Common myeloid progenitor, CD34-positive (primary cell): ENCODE data around the gene DGUOK.

Experiments
- CTCF ChIA-PET: fragments of 350-600 bp; sonication (Branson Sonifier 250); formaldehyde crosslinking; loops from one replicate; lab custom pipeline; 2021; ENCODE audit warnings: antibody characterized with exemption; lab: Charles Lee
- POLR2A ChIA-PET: fragments of 350-600 bp; sonication (Branson Sonifier 250); formaldehyde crosslinking; loops from one replicate; lab custom pipeline; 2021; ENCODE audit warnings: antibody characterized with exemption; lab: Charles Lee
- DNase-seq, 3 donors: peaks; one replicate each; pipeline versions ENCODE4 v3.0.0 to v3.0.0-alpha.2; 2013
- H3K27ac ChIP-seq, 2 experiments: 1 replicate in 1 of 2; 2 replicates in 1 of 2; pipeline ENCODE4 v1.7.0; 2013; ENCODE audit warnings: inconsistent platforms in 2 of 2, low read length in 2 of 2, mild to moderate bottlenecking in 2 of 2, low read depth in 1 of 2, moderate library complexity in 1 of 2; ENCODE audit not compliant: severe bottlenecking in 2 of 2, insufficient read depth in 1 of 2, poor library complexity in 1 of 2
- H3K27me3 ChIP-seq, 5 experiments: replicated peaks in 2 of 5; 1 replicate in 3 of 5; 2 replicates in 2 of 5; pipeline versions ENCODE4 v1.6.1 to v1.7.0; 2013; ENCODE audit warnings: low read length in 4 of 5, mild to moderate bottlenecking in 2 of 5, moderate library complexity in 2 of 5, inconsistent platforms in 1 of 5; ENCODE audit not compliant: insufficient read depth in 5 of 5, control insufficient read depth in 4 of 5
- H3K36me3 ChIP-seq, 4 experiments: 1 replicate in 2 of 4; 2 replicates in 2 of 4; pipeline versions ENCODE4 v1.6.1 to v1.7.0; 2013; ENCODE audit warnings: low read length in 3 of 4, control low read depth in 1 of 4, mild to moderate bottlenecking in 1 of 4; ENCODE audit not compliant: control insufficient read depth in 4 of 4, insufficient read depth in 4 of 4
- H3K4me1 ChIP-seq, 4 experiments: 1 replicate in 3 of 4; 2 replicates in 1 of 4; pipeline versions ENCODE4 v1.6.1 to v1.7.1; 2013; ENCODE audit warnings: low read length in 3 of 4, mild to moderate bottlenecking in 3 of 4, control low read depth in 1 of 4, inconsistent platforms in 1 of 4, moderate library complexity in 1 of 4; ENCODE audit not compliant: control insufficient read depth in 4 of 4, insufficient read depth in 4 of 4; ENCODE audit errors: control extremely low read depth in 1 of 4
- H3K4me3 ChIP-seq, 7 experiments: 1 replicate in 4 of 7; 2 replicates in 3 of 7; pipeline versions ENCODE4 v1.5.1 to v1.7.0; 2013; ENCODE audit warnings: mild to moderate bottlenecking in 7 of 7, low read length in 6 of 7, moderate library complexity in 6 of 7, inconsistent platforms in 2 of 7, low read depth in 2 of 7, control low read depth in 1 of 7; ENCODE audit not compliant: insufficient read depth in 4 of 7, control insufficient read depth in 1 of 7; ENCODE audit errors: extremely low read depth in 1 of 7
- H3K9me3 ChIP-seq, 5 experiments: 1 replicate in 4 of 5; 2 replicates in 1 of 5; pipeline versions ENCODE4 v1.6.1 to v1.7.1; 2013; ENCODE audit warnings: low read length in 4 of 5, mild to moderate bottlenecking in 2 of 5, inconsistent platforms in 1 of 5, low read depth in 1 of 5, moderate library complexity in 1 of 5; ENCODE audit not compliant: control insufficient read depth in 4 of 5, insufficient read depth in 2 of 5; ENCODE audit errors: control extremely low read depth in 1 of 5
- WGBS: methylation state at CpG from one replicate; pipeline ENCODE4 v1.1.5; 2013; ENCODE audit not compliant: insufficient coverage; 5-methylcytosine and 5-hydroxymethylcytosine counted together

Gene DGUOK

DNA sequence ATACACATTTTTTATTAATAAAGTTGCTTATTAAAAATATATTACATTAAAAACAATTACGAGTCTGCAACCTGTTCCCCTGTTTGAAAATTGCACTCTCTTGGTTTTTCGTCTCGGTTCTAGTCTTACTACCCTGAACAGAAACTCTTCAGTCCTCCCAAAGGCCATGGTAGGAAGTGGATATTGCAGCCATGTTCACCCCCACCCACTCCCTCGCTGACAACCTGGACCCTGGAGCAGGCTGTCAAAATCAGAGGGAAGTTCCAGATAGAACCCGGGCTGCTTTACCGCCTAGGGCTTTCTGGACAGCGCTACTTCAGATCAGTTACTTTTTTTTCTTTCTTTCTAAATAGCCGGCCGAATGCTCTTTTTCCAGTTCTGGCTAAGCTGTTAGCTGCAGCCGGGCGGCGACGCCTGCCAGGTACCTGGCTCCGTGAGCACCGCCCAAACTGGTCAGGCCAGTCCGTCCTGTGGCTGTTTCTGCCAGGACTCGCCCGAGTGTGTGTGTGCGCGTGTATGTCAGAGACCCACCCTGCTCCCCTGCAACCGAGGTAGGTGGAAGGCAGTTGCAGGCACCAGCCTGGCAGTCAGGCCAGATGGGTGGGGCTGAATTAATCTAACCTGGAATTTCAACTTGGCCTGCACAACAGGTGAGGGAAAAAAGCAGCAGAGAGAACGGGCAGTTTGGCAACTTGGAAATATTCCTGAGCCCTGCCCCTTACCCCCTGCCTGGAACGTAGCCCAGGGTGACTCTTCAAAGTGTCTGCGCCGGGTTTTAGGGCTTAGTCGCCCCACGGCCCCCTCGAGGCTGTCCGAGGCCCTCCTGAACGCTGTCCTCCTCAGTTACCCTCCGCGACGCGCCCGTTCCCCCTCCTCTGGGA lies 56.9 kb downstream of the DGUOK start:
- peak; percentile 37 to 74 (median 73) for DNase-seq
- H3K27ac ChIP-seq: no peak overlapping the region
- no peaks in the 10 kb centered on the region for H3K9me3 ChIP-seq
- ChIA-PET CTCF (interaction anchor here (1.1 kb wide), 1 partner anchor 162 kb away, joined by 3 read pairs; no protein-coding TSS in a partner anchor), POLR2A (no interaction called here)
- H3K27me3 ChIP-seq: no peaks in the 10 kb centered on the region
- peaks cover 33 to 87% (median 75%) of the 10 kb centered on the region in 4 experiments for H3K4me1 ChIP-seq
- peaks cover 0 to 23% (median 3%) of the 10 kb centered on the region in 4 experiments for H3K36me3 ChIP-seq
- 4% methylated on average over 29 of the region's 35 CpGs for WGBS
- peak overlapping the region in 6 of 7 experiments; percentile 34 to 80 (median 70) for H3K4me3 ChIP-seq

DNA sequence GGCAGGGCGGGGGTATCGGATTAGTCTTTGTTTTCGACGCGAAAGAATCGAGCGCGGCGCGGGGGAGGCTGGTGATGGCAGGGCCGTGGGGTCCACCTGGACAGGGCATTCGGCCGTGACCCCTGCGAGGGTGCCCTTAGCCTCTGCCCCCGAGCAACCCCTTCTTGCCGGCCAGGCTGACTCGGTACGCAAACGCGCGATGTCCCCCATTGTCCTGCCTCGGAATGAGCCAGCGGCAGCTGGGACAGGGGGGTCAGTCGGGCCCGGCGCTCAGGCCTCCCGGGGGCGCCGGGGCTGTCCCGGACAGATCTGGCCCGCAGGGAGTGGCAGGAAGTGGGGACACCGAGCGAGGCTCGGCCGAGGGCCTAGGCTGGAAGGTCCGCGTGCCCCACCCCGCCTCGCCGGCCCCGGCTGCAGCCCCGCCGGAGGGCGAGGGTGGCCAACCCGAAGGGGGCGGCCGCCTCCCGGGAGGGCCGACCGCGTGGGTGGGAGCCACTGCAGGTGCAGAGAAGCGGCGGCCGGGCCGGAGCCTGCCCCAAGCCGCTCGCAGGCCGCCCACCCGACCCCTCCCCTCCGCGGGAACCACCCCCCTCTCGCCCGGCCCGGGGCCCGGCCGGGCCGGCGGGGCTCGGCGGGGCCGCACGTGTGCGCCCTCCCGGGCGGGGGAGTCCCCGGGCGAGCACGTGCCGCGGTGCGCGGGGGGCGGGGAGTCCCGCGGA lies 57.7 kb downstream of the DGUOK start, which contains the start of gene TET3:
TET3 (plus strand) TSS at position 708 of the 719 bp plus-strand sequence. CDS start 1,494 bp downstream, outside the sequence.
- peak within 1 kb of the TSS; percentile 36 to 80 (median 73) for H3K4me3 ChIP-seq
- H3K27me3 ChIP-seq: no peaks in the 10 kb centered on the region
- ChIA-PET CTCF (interaction anchor here (1.3 kb wide), 1 partner anchor 46 kb away, joined by 3 read pairs; no protein-coding TSS in a partner anchor), POLR2A (no interaction called here)
- H3K27ac ChIP-seq: peak within 1 kb of the TSS in 1 of 2 experiments; percentile 74
- H3K4me1 ChIP-seq: peaks cover 27 to 84% (median 69%) of the 10 kb centered on the region in 4 experiments
- peaks cover 0 to 29% (median 5%) of the 10 kb centered on the region in 4 experiments for H3K36me3 ChIP-seq
- no peaks in the 10 kb centered on the region for H3K9me3 ChIP-seq
- no peak for DNase-seq
- WGBS: under 1% methylated on average over 50 of the region's 85 CpGs

- ChIA-PET POLR2A (no interaction called here), CTCF (interaction anchor here (0.8 to 1.7 kb wide), 3 partner anchors 20 to 51 kb away, joined by 3 to 5 read pairs (median 3); no protein-coding TSS in a partner anchor)
- Histone ChIP-seq H3K36me3 (peaks cover 0 to 34% (median 7%) of the 10 kb centered on the region in 4 experiments), H3K9me3 (no peaks in the 10 kb centered on the region), H3K27me3 (no peaks in the 10 kb centered on the region), H3K4me3 (peak overlapping the region; percentile 34 to 80 (median 69)), H3K27ac (no peak overlapping the region), H3K4me1 (peaks cover 25 to 79% (median 65%) of the 10 kb centered on the region in 4 experiments)
- peak; percentile 55 to 81 (median 73) for DNase-seq
- no CpG with 5 or more reads among the region's 58 CpGs for WGBS
Observed at GRCh38 chr2:73984922-73985307, 58.2 kb downstream of the DGUOK start.

- ChIA-PET CTCF (interaction anchor here (0.8 to 4.0 kb wide), 6 partner anchors 11 to 52 kb away, joined by 3 to 22 read pairs (median 4); no protein-coding TSS in a partner anchor), POLR2A (no interaction called here)
- H3K27me3 ChIP-seq: no peaks in the 10 kb centered on the region
- H3K4me1 ChIP-seq: peaks cover 23 to 74% (median 61%) of the 10 kb centered on the region in 4 experiments
- WGBS: 0% methylated on average over 26 of the region's 66 CpGs
- peak overlapping the region in 1 of 2 experiments; percentile 74 for H3K27ac ChIP-seq
- DNase-seq: peak in 2 of 3 donors; percentile 38 to 58
- peak overlapping the region; percentile 36 to 77 (median 73) for H3K4me3 ChIP-seq
- H3K9me3 ChIP-seq: no peaks in the 10 kb centered on the region
- peaks cover 0 to 39% (median 8%) of the 10 kb centered on the region in 4 experiments for H3K36me3 ChIP-seq
Observed at GRCh38 chr2:73985308-73986084, 58.8 kb downstream of the DGUOK start.

GRCh38 chr2:73986085-73986681 lies 59.5 kb downstream of the DGUOK start:
- Histone ChIP-seq H3K36me3 (peaks cover 0 to 42% (median 8%) of the 10 kb centered on the region in 4 experiments), H3K27me3 (no peaks in the 10 kb centered on the region), H3K4me3 (peak overlapping the region; percentile 10 to 77 (median 73)), H3K27ac (no peak overlapping the region), H3K4me1 (peaks cover 17 to 67% (median 54%) of the 10 kb centered on the region in 4 experiments), H3K9me3 (no peaks in the 10 kb centered on the region)
- POLR2A ChIA-PET: interaction anchor here (1.2 kb wide), 1 partner anchor 38 kb away, joined by 3 read pairs; no protein-coding TSS in a partner anchor
- CTCF ChIA-PET: interaction anchor here (1.4 to 4.0 kb wide), 9 partner anchors 10 to 49 kb away, joined by 3 to 27 read pairs (median 6); no protein-coding TSS in a partner anchor
- DNase-seq: no peak
- WGBS: 93% methylated on average over 17 of the region's 21 CpGs
